Measurements from ENCODE around the gene BCAN.
A peak's percentile ranks its signal among the peaks of the same experiment; 100 is the strongest.
"Not testable (repeated sequence)": the region's sequence is repeated elsewhere in the genome, so short reads cannot be mapped to it uniquely, and the experiment has no call there.

Gene BCAN, protein sequence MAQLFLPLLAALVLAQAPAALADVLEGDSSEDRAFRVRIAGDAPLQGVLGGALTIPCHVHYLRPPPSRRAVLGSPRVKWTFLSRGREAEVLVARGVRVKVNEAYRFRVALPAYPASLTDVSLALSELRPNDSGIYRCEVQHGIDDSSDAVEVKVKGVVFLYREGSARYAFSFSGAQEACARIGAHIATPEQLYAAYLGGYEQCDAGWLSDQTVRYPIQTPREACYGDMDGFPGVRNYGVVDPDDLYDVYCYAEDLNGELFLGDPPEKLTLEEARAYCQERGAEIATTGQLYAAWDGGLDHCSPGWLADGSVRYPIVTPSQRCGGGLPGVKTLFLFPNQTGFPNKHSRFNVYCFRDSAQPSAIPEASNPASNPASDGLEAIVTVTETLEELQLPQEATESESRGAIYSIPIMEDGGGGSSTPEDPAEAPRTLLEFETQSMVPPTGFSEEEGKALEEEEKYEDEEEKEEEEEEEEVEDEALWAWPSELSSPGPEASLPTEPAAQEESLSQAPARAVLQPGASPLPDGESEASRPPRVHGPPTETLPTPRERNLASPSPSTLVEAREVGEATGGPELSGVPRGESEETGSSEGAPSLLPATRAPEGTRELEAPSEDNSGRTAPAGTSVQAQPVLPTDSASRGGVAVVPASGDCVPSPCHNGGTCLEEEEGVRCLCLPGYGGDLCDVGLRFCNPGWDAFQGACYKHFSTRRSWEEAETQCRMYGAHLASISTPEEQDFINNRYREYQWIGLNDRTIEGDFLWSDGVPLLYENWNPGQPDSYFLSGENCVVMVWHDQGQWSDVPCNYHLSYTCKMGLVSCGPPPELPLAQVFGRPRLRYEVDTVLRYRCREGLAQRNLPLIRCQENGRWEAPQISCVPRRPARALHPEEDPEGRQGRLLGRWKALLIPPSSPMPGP

GRCh38 chr1:156641761-156642264 is at the start of gene BCAN:
TSS of gene BCAN (plus strand) at chr1:156642117. CDS start at chr1:156646055, 3,938 bp downstream.
- peak; percentile 53 for DNase-seq

DNA sequence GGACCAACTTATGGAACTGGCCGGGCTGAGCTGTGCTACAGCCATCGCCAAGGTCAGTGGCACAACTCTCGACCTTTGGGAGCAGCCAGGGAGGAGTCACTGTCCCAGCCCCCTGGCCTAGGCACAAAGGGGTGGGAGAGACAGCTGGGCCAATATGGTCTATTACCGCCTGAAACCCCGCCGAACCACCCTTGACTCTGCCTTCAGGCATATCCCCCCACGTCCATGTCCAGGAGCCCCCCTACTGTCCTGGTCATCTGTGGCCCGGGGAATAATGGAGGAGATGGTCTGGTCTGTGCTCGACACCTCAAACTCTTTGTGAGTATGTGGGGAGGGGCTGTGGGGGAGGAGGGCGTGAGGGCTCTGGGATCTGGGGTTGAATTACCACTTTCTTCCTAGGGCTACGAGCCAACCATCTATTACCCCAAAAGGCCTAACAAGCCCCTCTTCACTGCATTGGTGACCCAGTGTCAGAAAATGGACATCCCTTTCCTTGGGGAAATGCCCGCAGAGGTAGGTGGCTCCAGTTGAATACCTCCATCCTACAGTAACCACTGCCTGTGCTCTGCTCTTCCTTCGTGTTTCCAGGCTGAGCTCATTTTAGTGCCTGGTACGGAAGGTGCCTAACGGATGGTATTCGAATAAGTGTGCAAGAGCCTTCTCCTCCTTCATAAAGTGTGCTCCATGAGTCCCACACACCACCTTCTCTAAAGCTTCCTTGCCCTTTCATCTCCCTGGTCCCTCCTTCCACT is 49.6 kb upstream of the BCAN start:
- no peak for DNase-seq

GRCh38 chr1:156592910-156593660 is 48.8 kb upstream of the BCAN start:
- no peak for DNase-seq

DNA sequence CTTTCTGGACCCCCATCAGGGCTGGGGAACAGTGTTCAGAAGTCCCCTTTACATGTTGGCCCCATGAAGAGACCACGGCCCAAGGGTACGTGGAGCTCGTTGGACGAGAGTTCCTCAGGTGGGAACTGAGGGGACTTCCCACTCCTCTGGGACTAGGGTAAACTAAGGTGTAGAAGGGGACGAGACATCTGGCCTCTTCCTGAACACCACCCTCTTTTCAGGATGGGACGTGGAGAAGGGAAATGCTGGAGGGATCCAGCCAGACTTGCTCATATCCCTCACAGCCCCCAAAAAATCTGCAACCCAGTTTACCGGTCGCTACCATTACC is 48.3 kb upstream of the BCAN start:
- DNase-seq, result no peak

GRCh38 chr1:156594190-156594589 is 47.7 kb upstream of the BCAN start:
- DNase-seq, result no peak

- DNase-seq, result no peak
Observed at GRCh38 chr1:156595016-156595415, 46.9 kb upstream of the BCAN start.

DNA sequence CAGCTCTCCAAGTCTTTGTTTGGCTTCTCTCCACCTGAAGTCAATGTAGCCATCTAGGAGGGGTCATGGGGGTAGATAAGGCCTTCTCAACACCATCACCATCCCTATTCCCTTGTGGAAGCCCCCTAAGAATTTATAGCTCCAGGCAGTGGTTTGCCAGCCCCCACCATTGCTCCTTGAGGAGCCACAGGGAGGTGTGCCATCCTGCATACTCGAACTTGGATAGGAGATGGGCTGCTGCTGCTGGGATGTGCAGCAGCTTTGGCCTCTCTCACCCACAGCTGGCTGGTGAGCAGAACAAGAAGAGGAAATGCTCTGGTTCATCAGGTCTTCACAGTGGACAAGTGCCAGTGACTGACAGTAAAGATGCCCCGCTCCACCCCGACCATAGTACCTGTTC is 45.5 kb upstream of the BCAN start:
- no peak for DNase-seq

GRCh38 chr1:156598125-156598524 is 43.8 kb upstream of the BCAN start:
- DNase-seq, result no peak

GRCh38 chr1:156598731-156599432 is 43.0 kb upstream of the BCAN start:
- no peak for DNase-seq

DNA sequence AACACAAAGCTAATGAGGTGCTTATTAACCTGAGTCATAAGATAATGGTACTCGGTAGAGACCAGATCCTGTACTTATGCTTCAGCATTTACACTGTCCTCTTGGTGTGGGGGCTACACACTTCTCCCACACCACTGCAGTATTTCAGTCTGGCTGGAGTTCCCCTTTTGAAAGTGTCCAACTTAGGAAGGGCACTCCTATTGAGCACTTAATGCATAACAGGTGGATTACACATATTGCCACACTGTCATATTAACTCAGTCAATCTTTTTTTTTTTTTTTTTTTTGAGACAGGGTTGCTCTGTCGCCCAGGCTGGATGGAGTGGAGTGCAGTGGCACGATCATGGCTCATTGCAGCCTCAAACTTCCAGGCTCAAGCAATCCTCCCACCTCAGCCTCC is 42.1 kb upstream of the BCAN start:
- no peak for DNase-seq

- DNase-seq, result no peak
Observed at GRCh38 chr1:156600733-156601121, 41.2 kb upstream of the BCAN start.

- DNase-seq, result peak; percentile 80
Observed at GRCh38 chr1:156601122-156601830, 40.6 kb upstream of the BCAN start, which contains the start of gene GPATCH4. TSS of gene GPATCH4 (minus strand) at chr1:156601479.

GRCh38 chr1:156601892-156602291 is 40.0 kb upstream of the BCAN start:
- no peak for DNase-seq

GRCh38 chr1:156602557-156602993 is 39.3 kb upstream of the BCAN start:
- DNase-seq, result no peak

- DNase-seq, result not testable (repeated sequence)
Observed at GRCh38 chr1:156607344-156607743, 34.6 kb upstream of the BCAN start.

GRCh38 chr1:156608036-156608674 is 33.8 kb upstream of the BCAN start:
- peak; percentile 59 for DNase-seq

DNA sequence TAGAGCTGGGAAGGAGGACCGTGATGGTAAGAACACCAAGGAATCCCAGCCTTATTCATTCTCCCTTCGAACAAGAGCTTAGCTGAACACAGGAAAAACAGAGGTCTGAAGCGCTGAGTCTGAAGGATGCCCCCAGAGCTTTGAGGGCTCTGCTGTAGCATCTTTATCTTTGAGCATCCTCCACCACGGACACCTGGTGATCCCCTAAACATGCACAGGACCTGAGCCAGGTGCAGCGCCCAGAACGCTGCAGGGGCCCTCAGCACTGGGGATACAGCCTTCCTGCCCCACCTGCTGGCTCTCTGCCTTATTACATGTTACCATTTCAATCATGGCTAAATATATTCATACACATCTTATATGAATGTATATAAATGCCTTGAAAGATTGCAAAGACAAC is 32.9 kb upstream of the BCAN start:
- DNase-seq, result peak; percentile 55

DNA sequence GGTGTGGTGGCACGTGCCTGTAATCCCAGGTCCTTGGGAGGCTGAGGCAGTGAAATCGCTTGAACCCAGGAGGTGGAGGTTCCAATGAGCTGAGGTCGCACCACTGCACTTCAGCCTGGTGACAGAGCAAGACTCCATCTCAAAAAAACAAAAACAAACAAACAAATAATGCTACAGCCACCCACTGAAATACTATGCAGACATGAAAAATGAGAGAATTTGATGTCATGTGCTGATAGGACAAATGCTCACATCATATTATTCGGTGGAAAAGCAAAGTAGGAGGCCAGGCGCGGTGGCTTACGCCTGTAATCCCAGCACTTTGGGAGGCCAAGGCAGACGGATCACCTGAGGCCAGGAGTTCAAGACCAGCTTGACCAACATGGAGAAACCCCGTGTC is 31.8 kb upstream of the BCAN start:
- not testable (repeated sequence) for DNase-seq

DNA sequence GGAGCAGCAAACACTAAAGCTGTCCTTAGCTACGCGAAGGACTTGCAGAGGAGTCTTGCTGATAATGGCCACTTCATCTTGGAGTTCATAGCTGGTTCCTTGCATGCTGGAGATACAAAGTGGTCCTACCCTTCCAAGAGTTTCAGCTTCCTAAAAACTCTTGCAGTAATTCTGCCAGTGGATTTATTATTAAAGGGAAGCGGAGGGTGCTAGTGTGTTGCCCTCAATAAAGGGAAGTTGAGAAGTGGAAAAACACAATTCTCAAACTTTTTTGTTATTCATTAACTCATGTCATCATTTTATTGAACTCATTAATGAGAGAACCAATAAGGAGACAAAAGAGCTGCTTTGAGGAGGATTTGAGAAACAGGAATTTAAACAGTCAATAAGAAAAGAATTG is 29.3 kb upstream of the BCAN start:
- DNase-seq, result no peak

- DNase-seq, result no peak
Observed at GRCh38 chr1:156615946-156616345, 26.0 kb upstream of the BCAN start.

Measured in NCI-H1105 (cell line).